Limb (tissue), 2 donors: Measurements from ENCODE around the gene MEA1.

Experiments
- DNase-seq, 2 donors: peaks; one replicate each; pipeline ENCODE4 v3.0.0-alpha.2; 2016; ENCODE audit errors: extremely low spot score in 2 of 2

Gene MEA1

DNA sequence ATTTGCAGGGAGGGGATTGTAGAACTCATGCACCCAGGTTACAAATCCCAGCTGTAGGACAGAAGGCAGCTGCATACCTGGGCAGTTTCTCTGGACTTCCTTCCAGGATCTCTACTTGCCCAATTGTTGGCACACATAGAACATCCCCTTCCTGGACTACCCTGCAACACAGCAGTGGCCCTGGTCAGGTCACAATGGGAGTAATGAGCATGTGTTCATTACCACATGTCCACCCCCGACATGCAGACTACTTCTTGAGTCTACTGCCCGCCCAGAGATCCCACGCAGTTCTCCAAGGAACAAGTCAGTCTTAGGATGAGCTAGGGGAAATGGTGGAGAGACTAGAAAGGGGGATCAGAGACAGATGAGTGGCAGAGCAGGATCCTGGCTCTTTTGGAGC is 39.8 kb downstream of the MEA1 start:
- DNase-seq = no peak

DNA sequence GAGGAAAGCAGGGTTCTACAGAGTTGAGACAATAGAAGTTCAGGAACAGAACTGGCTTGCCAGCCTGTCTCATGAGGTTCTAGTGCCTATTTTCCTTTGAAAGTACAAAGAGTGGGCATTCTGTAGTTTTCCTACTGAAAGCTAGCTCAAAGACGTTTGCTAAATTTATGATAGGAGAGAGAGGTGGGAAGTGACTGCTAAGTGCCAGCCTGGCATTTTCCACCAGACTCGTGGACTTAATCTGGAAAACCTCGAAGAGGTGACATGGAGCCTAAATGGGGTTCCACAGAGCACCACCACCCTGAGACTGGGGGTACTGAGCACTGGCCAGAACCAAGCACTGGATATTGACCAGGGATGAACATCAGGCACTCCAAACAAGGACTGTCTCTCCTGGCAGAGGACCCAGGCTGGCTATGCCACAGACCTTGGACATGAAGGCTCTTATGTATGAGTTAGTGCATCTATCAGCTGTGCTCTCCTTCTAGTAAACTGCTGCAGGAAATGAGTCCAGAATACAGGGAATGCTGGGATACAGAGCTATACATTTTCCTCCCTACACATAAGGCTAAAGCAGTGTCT is 41.9 kb downstream of the MEA1 start:
- no peak for DNase-seq

DNA sequence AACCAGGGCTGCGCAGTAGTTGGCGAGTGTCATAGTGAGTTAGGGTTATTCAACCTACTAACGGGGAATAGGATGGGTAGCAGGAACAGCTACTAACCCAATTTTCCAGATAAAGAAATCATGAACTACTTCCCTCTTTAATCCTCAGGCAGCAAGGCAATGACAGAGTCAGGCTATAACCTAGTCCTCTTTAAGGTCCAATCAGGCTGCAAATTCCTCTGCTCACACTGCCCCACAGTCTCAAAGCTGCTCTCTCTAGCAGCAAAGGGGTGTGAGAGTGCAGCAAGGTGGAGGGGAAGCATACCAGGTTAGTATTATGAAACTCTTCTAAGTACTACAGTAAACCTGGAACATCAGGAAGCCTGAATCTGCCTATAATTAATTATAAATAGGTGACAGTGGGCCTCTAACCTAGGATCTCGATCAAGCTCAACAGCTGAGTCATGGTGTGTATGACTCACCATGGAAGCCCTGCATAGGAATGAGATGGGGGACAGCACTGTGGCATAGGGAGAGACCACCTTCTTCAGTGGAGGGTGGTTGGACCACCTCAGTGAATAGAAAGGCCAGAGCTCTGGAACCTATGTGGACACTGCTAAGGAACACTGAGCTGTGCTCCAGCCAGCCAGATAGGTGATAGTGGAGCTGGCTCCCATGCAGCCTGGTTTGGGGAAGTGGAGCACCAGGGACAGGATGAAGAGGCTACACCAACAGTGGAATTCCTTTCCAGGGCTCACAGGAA is 42.7 kb downstream of the MEA1 start:
- DNase-seq = no peak

DNA sequence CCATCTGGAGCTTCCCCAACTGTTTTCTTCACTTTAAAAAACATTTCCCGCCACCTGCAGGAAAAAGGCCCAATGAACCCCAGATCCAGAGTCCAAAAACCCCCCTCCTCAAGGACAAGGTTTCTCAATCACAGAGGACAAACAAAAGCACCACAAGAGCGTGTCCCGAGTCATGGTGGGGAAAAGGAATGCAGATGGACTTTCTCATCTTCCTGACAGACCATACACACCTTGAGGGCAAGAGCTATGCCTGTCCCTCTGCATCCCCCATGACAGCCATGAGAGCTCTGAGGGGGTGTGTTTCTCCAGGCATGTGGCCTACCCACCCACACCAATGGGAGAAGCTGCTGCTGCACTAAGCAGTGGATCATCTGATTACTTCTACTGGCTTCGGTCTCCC is 43.8 kb downstream of the MEA1 start:
- DNase-seq = no peak

DNA sequence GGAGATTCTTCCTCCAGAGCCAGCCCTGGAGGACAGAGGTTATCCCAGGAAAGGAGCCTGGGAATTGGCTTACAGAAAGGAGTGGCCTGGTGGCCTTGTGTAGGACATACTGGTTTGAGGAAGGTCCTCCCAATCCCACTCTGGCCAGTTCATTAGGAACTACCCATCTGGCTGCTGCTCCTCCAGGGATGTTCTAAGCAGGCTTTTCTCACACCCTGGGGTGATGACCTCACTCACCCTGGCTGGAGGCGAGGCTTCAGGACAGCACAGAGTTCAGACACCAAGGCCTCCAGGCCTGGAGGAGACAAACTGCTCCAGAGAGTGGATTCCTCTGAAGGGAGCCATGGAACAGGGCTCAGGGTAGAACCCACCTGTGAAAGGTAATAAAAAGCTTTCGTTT is 44.3 kb downstream of the MEA1 start:
- DNase-seq = no peak

DNA sequence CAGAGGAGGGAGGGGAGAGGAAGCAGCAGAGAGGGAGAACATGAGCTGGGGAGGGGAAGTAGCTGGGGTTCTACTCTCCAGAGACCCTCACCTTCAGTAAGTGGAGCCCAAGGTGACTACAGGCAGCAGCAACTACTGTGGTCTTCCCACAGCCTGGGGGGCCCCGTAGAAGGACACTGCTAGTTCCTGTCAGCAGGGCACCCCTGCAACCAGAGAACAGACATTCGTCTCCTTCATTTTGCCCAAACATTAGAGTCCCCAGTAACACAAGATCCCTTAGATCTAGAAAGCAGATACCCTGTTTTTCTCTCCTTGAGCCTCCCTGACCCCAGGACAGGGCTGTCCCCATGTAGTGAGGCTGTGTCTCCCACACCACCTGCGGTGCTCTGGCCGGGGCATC is 45.0 kb downstream of the MEA1 start:
- DNase-seq = no peak

DNA sequence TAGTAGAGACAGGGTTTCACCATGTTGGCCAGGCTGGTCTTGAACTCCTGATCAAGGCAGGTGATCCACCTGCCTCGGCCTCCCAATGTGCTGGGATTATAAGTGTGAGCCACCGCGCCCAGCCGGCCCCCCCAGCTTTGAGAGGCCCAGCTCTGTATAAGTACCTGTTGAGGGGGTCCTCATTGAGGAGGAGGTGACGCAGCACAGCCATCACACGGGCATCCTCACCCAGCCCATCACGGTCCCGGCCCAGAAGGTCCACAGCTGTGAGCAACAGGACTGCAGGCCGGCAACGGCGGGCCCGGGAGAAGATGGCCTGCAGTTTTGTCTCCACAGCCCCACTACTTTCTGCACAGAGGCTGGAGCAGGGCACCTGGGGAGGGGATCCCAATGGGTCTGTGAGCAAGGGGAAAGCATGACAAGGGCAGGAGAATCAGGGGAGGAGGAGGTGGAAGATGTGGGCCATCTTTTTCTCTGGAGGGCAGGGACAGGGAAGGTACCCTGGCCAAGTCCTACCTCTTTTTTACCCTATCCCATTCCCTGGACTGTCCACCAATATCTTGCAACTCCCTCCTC is 45.5 kb downstream of the MEA1 start:
- no peak for DNase-seq

DNA sequence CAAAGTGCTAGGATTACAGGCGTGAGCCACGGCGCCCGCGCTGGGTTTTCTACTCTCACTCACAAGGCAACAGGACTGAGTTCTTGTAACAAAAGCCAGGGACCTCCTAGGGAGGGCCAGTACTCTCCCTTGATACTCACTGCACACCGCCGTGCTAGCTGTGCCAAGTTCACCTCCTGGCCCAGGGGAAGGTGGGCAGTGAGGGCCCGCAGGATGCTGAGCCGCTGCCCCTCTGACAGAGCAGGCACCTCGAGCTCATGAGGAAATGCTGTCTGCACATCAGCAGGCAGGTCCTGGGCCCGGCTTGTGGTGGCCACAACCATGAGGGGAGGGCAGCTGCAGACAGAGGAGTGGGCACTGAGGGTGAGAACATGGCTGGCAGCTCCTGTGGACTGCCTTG is 46.5 kb downstream of the MEA1 start:
- DNase-seq = no peak

DNA sequence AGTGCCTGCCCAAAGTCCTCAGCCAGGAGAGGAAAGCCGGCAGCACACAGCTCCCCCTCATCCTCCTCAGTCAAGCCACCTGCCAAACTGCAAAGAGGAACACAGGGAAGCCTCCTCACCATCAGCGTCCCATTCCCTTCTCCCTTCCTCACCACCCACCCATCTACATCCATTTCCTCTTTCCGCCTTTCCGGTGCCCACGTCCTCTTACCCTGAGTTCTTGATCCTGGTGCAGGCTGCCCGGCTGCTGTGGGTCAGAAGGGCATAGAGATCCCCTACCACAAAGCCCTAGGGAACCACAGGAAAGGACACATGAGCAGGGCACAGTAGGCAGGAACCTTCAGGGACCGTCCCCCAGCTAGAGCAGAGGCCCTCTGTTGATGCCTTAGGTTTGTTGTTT is 47.2 kb downstream of the MEA1 start:
- no peak for DNase-seq

DNA sequence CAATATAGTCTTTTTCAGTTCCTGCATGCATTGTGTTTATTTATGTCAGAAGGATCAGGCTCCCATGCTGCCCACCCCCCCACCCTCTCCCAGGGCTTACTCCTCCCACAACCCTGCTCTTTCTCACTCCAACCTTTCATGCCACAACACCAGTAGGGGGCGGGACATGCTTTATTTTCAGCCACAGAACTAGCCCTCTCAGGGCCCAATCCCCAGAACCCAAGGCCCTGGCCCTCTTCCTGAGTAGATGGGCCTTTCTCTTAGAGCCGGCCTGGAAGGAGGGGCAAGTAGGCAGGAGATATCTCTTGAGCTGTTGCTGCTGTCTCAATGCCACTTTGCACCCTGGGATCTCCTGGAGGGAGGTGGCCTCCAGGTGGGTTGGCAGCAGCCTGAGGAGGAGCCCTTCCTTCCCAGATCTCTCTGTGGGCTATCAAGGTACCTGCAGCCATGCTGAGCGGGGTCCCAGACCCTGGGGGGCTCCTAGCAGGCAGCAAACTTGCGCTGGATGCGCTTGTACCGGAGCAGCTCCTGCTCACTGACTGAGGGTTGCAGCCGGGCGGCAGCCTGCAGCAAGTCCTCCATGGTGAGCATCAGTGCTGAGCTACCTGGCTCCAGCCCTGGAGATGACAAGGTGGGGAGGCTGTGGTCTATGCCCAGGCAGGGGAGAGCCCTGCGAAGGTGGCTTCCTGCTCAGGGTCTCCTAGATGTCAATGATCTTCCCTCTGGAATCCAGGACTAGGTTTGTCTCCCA is 49.7 kb downstream of the MEA1 start:
- DNase-seq = no peak

DNA sequence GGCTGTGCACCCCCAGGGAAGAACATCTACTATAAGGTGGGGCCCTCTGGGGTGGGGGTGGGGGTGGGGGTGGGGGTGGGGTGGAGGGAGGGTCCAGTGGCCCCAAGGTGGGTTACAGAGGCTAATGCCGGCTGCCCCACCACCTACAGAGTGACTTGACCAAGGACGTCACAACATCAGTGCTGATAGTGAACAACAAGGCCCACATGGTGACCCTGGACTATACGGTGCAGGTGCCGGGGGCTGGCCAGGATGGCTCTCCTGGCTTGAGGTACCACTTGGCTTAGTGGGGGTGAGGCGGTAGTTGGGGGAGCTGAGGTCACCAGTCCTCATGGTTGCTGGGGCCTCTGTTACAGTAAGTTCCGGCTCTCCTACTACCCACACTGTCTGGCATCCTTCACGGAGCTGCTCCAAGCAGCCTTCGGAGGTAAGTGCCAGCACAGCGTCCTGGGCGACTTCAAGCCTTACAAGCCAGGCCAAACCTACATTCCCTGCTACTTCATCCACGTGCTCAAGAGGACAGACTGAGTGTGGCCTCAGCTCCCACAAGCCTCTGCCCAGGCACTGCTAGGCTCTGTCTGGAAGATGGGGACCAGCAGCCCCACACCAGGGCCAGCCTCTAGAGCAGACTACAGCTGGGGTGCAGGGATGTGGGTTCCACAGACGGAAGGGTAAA is 50.4 kb downstream of the MEA1 start:
- no peak for DNase-seq

DNA sequence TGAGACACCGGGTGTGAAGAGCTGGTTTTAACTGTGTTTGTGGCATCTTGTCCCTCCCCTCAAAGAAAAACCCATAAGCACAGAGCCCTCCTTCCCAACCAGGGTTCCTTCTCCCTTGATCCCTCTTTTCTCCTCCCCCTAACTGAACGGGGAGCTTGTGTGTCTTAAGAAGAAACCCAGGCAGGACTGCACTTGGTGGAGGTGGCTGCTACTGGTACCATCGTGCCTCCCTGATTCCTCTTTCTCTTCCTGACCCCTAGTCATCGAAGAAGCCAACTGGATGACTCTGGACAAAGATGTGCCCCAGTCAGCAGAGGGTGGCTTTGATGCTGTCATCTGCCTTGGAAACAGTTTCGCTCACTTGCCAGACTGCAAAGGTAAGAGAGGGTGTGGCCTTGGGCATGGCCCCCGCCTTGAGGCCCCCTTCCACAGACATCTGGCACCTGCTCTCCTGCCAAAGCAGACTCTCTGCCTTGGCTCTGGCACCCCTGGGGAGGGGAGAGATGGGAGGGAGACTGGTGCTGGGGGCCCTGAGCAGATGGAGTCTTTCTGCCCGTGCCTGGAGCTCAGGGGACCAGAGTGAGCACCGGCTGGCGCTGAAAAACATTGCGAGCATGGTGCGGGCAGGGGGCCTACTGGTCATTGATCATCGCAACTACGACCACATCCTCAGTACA is 51.1 kb downstream of the MEA1 start:
- no peak for DNase-seq

DNA sequence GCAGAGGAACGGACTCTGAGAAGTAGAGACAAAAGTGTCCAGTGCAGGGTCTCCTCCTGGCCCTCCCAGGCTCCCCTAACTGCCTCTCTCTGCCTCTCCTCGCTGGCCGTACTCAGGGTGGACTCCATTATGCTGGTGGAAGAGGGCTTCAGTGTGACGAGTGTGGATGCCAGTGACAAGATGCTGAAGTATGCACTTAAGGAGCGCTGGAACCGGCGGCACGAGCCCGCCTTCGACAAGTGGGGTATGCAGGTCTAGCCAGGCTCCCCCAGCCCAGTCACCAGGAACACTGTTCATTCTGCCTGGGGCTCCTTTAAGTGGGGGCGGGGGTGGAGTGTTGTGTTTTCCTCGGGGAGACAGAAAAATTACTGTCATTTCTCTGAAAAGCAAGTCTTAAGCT is 51.6 kb downstream of the MEA1 start:
- DNase-seq = no peak
